Measurements from ENCODE around the gene HEPN1.

Gene HEPN1

GRCh38 chr11:124882339-124883071, 36.5 kb upstream of the HEPN1 start:
- no peak overlapping the region for H3K4me3 ChIP-seq (ENCODE audit: low read length)
- peak; percentile 20 for DNase-seq (ENCODE audit: low read depth, low spot score)

- no peak for DNase-seq (ENCODE audit: low read depth, low spot score)
Observed at GRCh38 chr11:124884340-124884739, 34.7 kb upstream of the HEPN1 start.

GRCh38 chr11:124884869-124885479, 34.1 kb upstream of the HEPN1 start:
- no peak overlapping the region for H3K4me3 ChIP-seq (ENCODE audit: low read length)
- DNase-seq (ENCODE audit: low read depth, low spot score), result no peak

More at GRCh38 chr11:124884340-124884739, 34.7 kb upstream of the HEPN1 start:
- no peak overlapping the region for H3K4me3 ChIP-seq (ENCODE audit: low read length)

GRCh38 chr11:124886476-124886875, 32.6 kb upstream of the HEPN1 start:
- DNase-seq (ENCODE audit: low read depth, low spot score), result no peak
- H3K4me3 ChIP-seq (ENCODE audit: low read length), result no peak overlapping the region

DNA sequence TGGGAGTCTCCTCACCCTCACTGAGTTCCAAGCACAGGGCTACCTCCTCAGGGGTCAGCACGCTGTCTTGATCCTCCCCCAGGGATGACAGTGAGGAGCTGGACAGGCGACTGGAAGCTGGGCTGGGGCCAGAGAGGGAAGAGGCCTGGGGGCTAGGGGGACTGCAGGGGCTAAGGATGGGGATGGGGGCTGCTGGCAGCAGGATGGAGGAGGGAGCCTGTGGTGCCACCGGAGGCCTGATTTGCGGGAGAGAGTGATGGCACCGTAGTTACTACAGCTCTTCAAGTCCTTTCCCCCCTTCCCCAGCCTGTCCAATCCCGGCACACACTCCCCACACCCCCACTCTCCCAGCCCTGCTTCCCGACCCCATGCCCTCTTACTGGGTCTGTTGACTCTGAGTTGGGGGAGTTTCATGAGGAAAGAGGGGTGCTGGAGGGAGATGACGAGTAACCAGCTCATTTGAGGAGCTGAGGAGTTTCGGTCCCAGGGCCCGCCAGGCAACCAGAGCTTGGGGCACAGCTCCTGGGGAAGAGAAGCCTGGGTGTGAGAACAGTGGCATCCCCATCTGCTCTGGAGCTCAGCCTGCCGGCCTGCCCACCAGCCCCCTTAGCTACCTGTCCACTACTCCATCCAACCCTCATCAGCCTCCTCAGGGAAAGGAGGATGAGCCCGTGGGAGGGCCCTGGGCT, 31.9 kb upstream of the HEPN1 start:
- no peak for DNase-seq (ENCODE audit: low read depth, low spot score)
- H3K4me3 ChIP-seq (ENCODE audit: low read length), result no peak overlapping the region

DNA sequence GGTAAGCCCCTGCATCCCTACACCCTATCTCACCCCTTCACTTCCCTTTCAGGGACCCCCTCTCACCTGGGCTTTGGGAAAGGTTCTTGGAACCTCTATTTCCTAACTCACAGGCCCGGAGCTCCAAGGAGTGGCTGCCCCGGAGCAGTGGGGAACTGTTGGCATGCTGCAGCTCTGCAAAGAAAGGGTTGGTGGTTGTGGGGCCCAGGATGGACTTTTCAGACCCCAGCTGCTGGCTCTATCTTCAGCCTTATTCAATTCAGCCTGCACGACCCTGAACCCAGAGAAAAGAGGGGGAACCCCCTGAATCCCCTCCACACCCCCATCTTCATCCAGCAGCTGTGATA, 31.4 kb upstream of the HEPN1 start:
- H3K4me3 ChIP-seq (ENCODE audit: low read length), result no peak overlapping the region
- DNase-seq (ENCODE audit: low read depth, low spot score), result no peak

DNA sequence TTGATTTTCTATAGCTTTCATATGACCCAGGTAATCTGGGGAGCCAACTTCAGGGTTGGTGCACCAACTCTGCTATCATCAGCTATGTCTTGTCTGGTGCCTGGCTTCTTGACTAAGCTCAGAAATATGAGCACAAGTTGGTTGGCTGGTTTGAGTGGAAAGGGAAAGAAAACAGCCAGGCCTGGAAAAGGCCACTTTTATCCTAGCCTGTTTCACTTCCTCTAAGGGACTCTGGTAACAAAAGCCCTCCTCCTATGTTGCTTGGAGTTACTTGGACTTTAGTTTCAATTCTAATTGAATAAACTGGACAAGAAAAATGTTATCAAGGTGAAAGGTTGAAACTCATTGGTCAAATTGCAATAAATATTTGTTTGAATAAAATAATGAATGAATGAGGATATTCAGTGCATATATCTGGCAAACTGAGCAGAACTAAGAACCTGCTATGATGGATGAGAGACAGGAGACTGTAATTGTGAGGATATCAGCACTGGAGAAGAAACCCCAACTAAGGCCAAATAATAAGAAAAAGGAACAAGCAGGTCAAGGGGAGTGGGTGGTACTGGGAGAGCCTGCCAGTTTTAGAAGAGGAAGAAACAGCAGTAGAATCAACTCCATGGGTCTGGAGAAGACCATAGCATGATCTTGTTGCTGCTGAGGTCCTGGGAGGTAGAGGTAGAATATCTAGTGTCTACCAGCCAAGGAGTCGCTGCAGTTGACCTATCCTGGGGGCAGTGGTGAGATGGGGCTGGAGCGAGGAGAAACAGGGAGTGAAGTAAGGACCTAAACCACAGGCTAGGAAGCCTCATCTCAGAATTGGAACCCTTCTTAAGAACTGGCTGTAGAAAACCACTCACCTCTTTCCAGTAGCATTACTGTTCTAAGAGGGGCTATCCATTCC, 29.6 kb upstream of the HEPN1 start:
- no peak for DNase-seq (ENCODE audit: low read depth, low spot score)
- no peak overlapping the region for H3K4me3 ChIP-seq (ENCODE audit: low read length)

DNA sequence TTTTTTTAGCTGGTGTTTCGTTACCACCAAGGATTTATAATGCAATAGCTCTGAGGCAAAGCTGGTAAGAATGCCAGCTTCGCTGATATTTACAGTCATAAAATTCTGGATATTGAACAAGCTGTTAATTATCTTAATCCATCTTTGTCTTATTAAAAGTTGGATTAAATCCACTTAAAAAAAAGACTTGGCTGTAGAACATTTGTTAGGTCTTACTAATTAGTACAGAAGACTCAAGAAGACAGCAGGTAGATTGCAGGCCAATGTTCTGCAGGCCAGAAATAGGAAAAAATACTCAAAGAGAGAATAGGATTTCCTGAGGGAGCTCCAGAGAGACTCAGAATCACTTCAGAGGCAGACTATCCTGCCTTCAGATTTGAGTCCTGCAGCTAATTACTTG, 28.9 kb upstream of the HEPN1 start:
- no peak overlapping the region for H3K4me3 ChIP-seq (ENCODE audit: low read length)
- no peak for DNase-seq (ENCODE audit: low read depth, low spot score)

- no peak overlapping the region for H3K4me3 ChIP-seq (ENCODE audit: low read length)
- no peak for DNase-seq (ENCODE audit: low read depth, low spot score)
Observed at GRCh38 chr11:124890683-124891372, 28.2 kb upstream of the HEPN1 start.

GRCh38 chr11:124891373-124891861, 27.6 kb upstream of the HEPN1 start:
- DNase-seq (ENCODE audit: low read depth, low spot score), result no peak
- H3K4me3 ChIP-seq (ENCODE audit: low read length), result no peak overlapping the region

DNA sequence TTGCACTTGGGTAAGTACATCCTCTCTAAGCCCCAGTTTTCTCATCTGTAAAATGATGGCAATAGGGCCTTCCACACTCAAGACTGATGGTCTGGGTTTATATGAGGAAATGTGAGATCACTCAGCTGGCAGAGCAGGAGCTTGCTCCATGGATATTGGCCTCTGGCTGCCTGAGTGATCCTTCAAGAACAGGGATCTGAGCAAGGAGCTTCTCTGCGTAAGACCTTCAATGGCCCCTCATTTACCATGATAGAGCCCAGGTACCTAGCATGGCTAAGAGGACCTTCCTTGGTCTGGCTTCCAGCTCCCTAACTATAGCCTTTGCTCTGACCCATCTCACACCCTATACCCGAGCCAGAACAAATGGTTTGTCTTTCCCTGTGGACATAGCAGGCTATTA, 26.9 kb upstream of the HEPN1 start:
- DNase-seq (ENCODE audit: low read depth, low spot score), result no peak
- H3K4me3 ChIP-seq (ENCODE audit: low read length), result no peak overlapping the region

GRCh38 chr11:124892750-124893454, 26.1 kb upstream of the HEPN1 start:
- H3K4me3 ChIP-seq (ENCODE audit: low read length), result no peak overlapping the region
- no peak for DNase-seq (ENCODE audit: low read depth, low spot score)

GRCh38 chr11:124893781-124894401, 25.2 kb upstream of the HEPN1 start:
- DNase-seq (ENCODE audit: low read depth, low spot score), result no peak
- no peak overlapping the region for H3K4me3 ChIP-seq (ENCODE audit: low read length)

DNA sequence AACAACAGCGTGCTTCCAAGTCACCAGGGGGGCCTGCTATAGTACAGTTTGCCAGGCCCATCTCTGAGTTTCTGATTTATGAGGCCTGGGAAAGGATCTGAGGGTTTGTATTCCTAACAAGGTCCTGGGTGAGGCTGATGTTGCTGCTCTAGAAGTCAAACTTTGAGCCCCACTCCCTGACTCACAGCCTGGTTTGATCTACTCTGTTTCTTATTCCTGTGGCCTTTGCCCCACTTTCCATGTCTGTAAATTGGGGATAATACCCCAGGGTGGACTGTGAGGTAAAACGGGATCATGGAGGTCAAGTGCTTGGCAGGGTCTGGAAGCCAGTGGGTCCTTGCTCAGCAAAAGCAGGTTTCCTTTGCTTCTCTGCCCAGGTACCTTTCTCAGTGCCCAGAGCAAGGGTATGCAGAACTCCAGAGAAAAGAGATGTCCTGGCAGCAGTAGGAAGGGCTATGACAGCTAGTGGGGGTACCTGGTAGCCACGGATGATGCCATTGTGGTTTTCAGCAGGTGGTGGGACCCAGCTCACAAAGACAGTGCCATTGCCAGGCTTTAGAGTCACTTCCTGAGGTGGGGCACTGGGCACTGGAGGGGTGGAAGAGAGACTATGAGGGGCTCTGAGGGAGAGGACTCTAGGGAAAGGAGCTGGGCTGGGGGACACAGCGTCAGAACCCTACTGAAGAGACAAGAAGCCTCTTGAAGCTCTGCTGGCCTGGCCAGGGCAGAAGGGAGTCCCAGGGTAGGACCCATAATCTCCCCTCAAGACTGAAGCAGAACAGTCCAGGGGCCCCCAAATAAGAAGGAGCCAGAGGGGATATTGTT, 24.2 kb upstream of the HEPN1 start:
- no peak overlapping the region for H3K4me3 ChIP-seq (ENCODE audit: low read length)
- no peak for DNase-seq (ENCODE audit: low read depth, low spot score)

GRCh38 chr11:124895471-124895971, 23.5 kb upstream of the HEPN1 start:
- H3K4me3 ChIP-seq (ENCODE audit: low read length), result no peak overlapping the region
- no peak for DNase-seq (ENCODE audit: low read depth, low spot score)

DNA sequence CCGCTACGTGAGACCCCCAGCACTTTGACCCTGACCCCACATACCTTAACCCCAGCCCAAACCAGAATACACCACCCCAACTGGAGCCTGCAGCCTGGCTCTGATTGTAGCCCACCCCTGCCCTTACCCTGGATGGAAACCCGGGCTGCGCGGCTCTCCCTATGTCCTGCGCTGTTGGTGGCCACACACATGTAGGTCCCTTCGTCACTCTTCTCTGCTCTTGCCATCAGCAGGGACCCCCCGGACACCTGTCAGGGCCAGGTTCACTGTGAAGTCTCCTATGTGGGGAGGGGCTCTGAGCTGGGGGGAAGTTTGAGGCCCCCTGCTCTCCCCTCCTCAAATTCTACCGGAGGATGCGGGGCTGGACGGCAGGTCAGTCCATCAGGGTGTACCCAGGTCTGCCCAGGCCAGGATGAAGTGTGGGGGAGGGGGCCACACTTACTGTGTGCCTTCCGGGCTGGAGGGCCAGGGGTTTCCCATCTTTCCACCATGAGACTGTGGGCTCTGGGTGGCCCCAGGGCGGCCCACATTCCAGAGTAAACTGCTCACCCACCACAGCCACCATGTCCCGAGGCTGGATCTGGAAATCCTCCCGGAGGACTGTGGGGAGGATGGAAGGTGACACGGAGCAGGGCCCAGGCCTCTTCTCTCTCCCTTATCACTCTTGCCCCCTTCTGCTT, 22.8 kb upstream of the HEPN1 start:
- no peak for DNase-seq (ENCODE audit: low read depth, low spot score)
- no peak overlapping the region for H3K4me3 ChIP-seq (ENCODE audit: low read length)
